ENCODE data around the gene MYADML2.

The MYADML2 gene

DNA sequence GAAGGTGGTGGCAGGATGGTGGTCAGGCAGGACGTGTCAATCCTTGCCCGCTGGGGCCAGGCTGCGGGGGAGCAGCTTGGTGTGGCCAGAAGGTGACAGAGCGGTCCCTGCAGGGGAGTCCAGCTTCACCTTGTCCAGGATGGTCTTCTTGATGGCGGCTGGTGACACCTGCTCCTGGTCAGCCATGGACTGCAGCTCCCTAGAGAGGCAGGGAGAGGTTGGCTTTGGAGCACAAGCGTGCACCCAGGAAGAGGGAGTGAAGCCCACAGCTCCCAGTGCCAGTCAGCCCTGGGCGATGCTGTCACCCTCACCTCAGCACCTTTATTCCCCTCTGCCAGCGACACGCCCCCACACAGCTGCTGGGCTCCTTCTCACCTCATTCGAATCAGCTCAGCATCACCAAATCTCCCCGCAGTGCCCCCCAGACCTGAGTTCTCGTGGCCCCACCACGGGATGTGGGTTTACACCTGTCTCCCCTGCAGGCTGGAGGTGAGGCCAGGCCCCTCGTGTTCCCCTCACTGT lies 13.8 kb downstream of the MYADML2 start:
- ATAC-seq: no peak
- no peak for TF ChIP-seq PPARA (CRISPR knock-in tag; IDR thresholded peaks at IDR 0.05; ENCODE audit: borderline replicate concordance)
- TF ChIP-seq, protein P1, sequence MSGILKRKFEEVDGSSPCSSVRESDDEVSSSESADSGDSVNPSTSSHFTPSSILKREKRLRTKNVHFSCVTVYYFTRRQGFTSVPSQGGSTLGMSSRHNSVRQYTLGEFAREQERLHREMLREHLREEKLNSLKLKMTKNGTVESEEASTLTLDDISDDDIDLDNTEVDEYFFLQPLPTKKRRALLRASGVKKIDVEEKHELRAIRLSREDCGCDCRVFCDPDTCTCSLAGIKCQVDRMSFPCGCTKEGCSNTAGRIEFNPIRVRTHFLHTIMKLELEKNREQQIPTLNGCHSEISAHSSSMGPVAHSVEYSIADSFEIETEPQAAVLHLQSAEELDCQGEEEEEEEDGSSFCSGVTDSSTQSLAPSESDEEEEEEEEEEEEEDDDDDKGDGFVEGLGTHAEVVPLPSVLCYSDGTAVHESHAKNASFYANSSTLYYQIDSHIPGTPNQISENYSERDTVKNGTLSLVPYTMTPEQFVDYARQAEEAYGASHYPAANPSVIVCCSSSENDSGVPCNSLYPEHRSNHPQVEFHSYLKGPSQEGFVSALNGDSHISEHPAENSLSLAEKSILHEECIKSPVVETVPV (CRISPR knock-in tag; IDR thresholded peaks at IDR 0.05): no peak
- TF ChIP-seq, protein P2, sequence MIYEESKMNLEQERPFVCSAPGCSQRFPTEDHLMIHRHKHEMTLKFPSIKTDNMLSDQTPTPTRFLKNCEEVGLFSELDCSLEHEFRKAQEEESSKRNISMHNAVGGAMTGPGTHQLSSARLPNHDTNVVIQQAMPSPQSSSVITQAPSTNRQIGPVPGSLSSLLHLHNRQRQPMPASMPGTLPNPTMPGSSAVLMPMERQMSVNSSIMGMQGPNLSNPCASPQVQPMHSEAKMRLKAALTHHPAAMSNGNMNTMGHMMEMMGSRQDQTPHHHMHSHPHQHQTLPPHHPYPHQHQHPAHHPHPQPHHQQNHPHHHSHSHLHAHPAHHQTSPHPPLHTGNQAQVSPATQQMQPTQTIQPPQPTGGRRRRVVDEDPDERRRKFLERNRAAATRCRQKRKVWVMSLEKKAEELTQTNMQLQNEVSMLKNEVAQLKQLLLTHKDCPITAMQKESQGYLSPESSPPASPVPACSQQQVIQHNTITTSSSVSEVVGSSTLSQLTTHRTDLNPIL (CRISPR knock-in tag; IDR thresholded peaks at IDR 0.05; ENCODE audit: low read depth): no peak
- TF ChIP-seq ZNF565 (CRISPR knock-in tag; conservative IDR thresholded peaks at IDR 0.05; ENCODE audit: low read depth): no peak
- TF ChIP-seq TOX (CRISPR knock-in tag; IDR thresholded peaks at IDR 0.05; ENCODE audit: borderline replicate concordance): no peak
- no peak for TF ChIP-seq RARB (CRISPR knock-in tag; IDR thresholded peaks at IDR 0.05)
- TF ChIP-seq ZC3H10 (CRISPR knock-in tag; IDR thresholded peaks at IDR 0.05): no peak
- TF ChIP-seq ESRRG (CRISPR knock-in tag; IDR thresholded peaks at IDR 0.05): no peak
- no peak for TF ChIP-seq ZFP3 (CRISPR knock-in tag; IDR thresholded peaks at IDR 0.05)
- TF ChIP-seq TCF4 (CRISPR knock-in tag; IDR thresholded peaks at IDR 0.05; ENCODE audit: borderline replicate concordance): no peak
- no peak for TF ChIP-seq GLIS3 (CRISPR knock-in tag; IDR thresholded peaks at IDR 0.05)
- no peak for TF ChIP-seq ZNF70 (CRISPR knock-in tag; IDR thresholded peaks at IDR 0.05)
- no peak for TF ChIP-seq ZFP30 (CRISPR knock-in tag; IDR thresholded peaks at IDR 0.05)
- no peak for TF ChIP-seq ARNTL (CRISPR knock-in tag; IDR thresholded peaks at IDR 0.05; ENCODE audit: borderline replicate concordance, low read depth)
- TF ChIP-seq CSDC2 (CRISPR knock-in tag; IDR thresholded peaks at IDR 0.05): no peak
- no peak for TF ChIP-seq SNAI2 (CRISPR knock-in tag; IDR thresholded peaks at IDR 0.05)

DNA sequence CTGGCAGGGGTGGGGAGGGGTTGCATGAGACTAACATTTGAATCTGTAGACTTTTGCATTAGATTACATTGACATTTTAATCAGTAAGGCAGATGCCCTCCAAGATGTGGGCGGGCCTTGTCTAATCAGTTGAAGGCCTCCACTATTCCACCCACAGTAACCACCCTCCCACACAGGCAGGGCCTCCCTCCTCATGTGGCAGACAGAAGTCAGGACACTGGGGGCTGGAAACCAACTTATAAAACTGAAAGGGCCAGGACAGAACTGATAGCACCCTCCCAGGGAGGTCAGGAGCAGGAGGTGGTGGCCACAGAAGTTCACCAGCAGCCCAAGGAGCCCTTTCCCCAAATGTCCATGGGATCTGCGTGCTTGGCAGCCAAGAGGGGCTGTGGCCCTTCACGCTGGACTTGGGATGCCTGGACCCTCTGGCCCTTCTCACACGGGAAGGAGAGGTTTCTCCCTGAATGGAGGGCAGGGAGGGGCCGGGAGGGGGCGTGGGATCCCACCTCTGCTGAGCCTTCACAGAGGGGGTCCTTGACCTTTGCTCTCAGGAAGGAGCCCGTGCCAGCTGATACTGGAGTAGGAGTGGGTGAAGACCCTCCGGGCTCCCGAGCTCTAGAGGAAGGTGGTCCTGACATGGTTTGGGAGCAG lies 14.6 kb downstream of the MYADML2 start:
- TF ChIP-seq ARNTL (CRISPR knock-in tag; IDR thresholded peaks at IDR 0.05; ENCODE audit: borderline replicate concordance, low read depth) (no peak), SNAI2 (CRISPR knock-in tag; IDR thresholded peaks at IDR 0.05) (no peak), OSR1 (CRISPR knock-in tag; IDR thresholded peaks at IDR 0.05) (no peak)
- TF ChIP-seq, protein P3, sequence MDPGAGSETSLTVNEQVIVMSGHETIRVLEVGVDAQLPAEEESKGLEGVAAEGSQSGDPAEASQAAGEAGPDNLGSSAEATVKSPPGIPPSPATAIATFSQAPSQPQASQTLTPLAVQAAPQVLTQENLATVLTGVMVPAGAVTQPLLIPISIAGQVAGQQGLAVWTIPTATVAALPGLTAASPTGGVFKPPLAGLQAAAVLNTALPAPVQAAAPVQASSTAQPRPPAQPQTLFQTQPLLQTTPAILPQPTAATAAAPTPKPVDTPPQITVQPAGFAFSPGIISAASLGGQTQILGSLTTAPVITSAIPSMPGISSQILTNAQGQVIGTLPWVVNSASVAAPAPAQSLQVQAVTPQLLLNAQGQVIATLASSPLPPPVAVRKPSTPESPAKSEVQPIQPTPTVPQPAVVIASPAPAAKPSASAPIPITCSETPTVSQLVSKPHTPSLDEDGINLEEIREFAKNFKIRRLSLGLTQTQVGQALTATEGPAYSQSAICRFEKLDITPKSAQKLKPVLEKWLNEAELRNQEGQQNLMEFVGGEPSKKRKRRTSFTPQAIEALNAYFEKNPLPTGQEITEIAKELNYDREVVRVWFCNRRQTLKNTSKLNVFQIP (CRISPR knock-in tag; IDR thresholded peaks at IDR 0.05; ENCODE audit: borderline replicate concordance, low read depth): no peak
- TF ChIP-seq, protein P4, sequence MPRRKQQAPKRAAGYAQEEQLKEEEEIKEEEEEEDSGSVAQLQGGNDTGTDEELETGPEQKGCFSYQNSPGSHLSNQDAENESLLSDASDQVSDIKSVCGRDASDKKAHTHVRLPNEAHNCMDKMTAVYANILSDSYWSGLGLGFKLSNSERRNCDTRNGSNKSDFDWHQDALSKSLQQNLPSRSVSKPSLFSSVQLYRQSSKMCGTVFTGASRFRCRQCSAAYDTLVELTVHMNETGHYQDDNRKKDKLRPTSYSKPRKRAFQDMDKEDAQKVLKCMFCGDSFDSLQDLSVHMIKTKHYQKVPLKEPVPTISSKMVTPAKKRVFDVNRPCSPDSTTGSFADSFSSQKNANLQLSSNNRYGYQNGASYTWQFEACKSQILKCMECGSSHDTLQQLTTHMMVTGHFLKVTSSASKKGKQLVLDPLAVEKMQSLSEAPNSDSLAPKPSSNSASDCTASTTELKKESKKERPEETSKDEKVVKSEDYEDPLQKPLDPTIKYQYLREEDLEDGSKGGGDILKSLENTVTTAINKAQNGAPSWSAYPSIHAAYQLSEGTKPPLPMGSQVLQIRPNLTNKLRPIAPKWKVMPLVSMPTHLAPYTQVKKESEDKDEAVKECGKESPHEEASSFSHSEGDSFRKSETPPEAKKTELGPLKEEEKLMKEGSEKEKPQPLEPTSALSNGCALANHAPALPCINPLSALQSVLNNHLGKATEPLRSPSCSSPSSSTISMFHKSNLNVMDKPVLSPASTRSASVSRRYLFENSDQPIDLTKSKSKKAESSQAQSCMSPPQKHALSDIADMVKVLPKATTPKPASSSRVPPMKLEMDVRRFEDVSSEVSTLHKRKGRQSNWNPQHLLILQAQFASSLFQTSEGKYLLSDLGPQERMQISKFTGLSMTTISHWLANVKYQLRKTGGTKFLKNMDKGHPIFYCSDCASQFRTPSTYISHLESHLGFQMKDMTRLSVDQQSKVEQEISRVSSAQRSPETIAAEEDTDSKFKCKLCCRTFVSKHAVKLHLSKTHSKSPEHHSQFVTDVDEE (CRISPR knock-in tag; IDR thresholded peaks at IDR 0.05): no peak
- no peak for ATAC-seq

DNA sequence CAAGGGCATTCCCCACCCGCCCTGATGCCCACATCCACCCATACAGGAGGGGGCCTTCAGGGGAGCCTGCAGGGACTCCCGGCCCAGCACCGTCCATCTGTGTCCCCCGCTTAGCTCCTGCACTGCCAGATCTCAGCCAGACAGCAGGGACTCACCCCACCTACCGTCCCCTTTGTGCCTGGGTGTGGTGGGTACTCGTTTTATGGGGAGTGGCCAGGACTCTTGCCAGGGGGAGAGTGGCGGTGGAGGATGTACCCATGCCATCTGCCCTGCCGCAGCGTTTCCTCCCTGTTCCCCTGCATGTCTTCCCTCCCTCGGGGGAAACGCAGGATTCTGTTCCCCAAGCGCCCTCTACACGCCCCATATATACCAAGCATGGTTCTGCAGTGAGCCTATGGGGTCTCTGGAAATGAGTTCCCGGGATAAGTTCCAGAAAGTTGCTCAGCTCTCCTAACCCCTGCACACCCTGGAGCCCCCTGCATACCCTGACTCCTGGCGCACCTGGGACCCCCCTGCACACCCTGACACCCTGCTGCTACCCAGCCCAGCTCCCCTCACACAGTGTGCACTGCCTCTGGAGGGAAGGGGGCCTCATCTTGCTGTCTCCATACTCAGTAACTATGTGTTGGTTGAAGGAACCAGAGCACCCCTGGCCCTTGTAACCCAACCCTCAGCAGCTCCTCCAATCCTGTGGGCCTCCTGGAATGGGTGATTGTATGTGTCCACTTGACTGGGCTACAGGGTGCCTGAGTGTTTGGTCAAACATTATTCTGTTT lies 15.3 kb downstream of the MYADML2 start:
- TF ChIP-seq BACH2 (CRISPR knock-in tag; IDR thresholded peaks at IDR 0.05; ENCODE audit: borderline replicate concordance) (no peak), ESRRG (CRISPR knock-in tag; IDR thresholded peaks at IDR 0.05) (no peak), GLIS3 (CRISPR knock-in tag; IDR thresholded peaks at IDR 0.05) (no peak), TCF4 (CRISPR knock-in tag; IDR thresholded peaks at IDR 0.05; ENCODE audit: borderline replicate concordance) (no peak), ZNF70 (CRISPR knock-in tag; IDR thresholded peaks at IDR 0.05) (no peak)
- ATAC-seq: no peak

DNA sequence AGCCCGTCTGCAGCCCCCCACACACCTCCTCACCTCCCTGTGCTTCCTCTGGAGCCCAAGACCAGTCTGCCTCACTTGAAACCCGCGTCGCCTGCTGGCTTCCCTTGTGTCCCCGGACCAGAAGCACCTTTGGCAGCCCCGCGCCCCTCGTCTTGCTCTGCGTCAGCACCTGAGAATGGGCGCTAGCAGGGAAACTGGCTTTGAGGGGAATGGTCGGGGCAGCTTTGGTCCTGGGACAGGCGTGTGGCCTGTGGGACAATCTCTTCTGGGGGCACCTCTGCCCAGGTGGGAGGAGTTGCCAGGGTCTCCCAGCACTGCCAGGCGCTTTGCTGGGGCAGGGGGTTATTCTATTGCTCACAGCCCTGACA lies 15.9 kb downstream of the MYADML2 start:
- ATAC-seq: no peak
- no peak for TF ChIP-seq ZC3H10 (CRISPR knock-in tag; IDR thresholded peaks at IDR 0.05)
- TF ChIP-seq ZFP30 (CRISPR knock-in tag; IDR thresholded peaks at IDR 0.05): no peak
- TF ChIP-seq, protein P4 (CRISPR knock-in tag; IDR thresholded peaks at IDR 0.05): no peak
- TF ChIP-seq BACH2 (CRISPR knock-in tag; IDR thresholded peaks at IDR 0.05; ENCODE audit: borderline replicate concordance): no peak
- TF ChIP-seq TOX (CRISPR knock-in tag; IDR thresholded peaks at IDR 0.05; ENCODE audit: borderline replicate concordance): no peak
- TF ChIP-seq, protein P3 (CRISPR knock-in tag; IDR thresholded peaks at IDR 0.05; ENCODE audit: borderline replicate concordance, low read depth): no peak
- no peak for TF ChIP-seq ARNTL (CRISPR knock-in tag; IDR thresholded peaks at IDR 0.05; ENCODE audit: borderline replicate concordance, low read depth)

All from SK-N-SH treated with all-trans-retinoic acid at 6 μM for 48 hours (cell line).